GM20000 (cell line): ENCODE results near the gene PCARE.
A peak's percentile ranks its signal among the peaks of the same experiment; 100 is the strongest.
"Not testable (repeated sequence)": the region's sequence is repeated elsewhere in the genome, so short reads cannot be mapped to it uniquely, and the experiment has no call there.

Experiments used
- DNase-seq: peaks from one replicate; pipeline ENCODE4 v3.0.0; 2012; ENCODE audit warnings: low spot score
- CTCF ChIP-seq: IDR thresholded peaks from 2 replicates; pipeline ENCODE4 v1.5.1; 2012; ENCODE audit warnings: mild to moderate bottlenecking, control low read depth; ENCODE audit errors: extremely low read depth, missing control alignments

Gene PCARE

GRCh38 chr2:29096969-29097368 is 22.6 kb upstream of the PCARE start:
- no peak for DNase-seq
- TF ChIP-seq CTCF: no peak

- not testable (repeated sequence) for DNase-seq
Observed at GRCh38 chr2:29090311-29090710, 16.0 kb upstream of the PCARE start.

GRCh38 chr2:29084554-29084953 is 10.2 kb upstream of the PCARE start:
- no peak for DNase-seq
- TF ChIP-seq CTCF: no peak

GRCh38 chr2:29082804-29083495 is 8.6 kb upstream of the PCARE start:
- no peak for TF ChIP-seq CTCF
- DNase-seq: peak; percentile 35

GRCh38 chr2:29080886-29081743 is 6.8 kb upstream of the PCARE start:
- no peak for TF ChIP-seq CTCF
- DNase-seq: no peak

GRCh38 chr2:29079887-29080286 is 5.6 kb upstream of the PCARE start:
- DNase-seq: no peak

More at GRCh38 chr2:29079887-29080286, 5.6 kb upstream of the PCARE start:
- TF ChIP-seq CTCF: no peak
